Measurements from ENCODE around the gene MYL10.

- TF ChIP-seq REST (IDR thresholded peaks at IDR 0.05; ENCODE audit: borderline replicate concordance) (no peak), CTCF (IDR thresholded peaks at IDR 0.05; ENCODE audit: poor library complexity, severe bottlenecking) (no peak)
Observed at GRCh38 chr7:101618207-101618839, 10.8 kb downstream of the MYL10 start.

Data from neural cell (in vitro differentiated cells).